Inflammatory macrophage treated with lipopolysaccharide for 1 hour (primary cell): ENCODE results near the gene TMEM39A.
A peak's percentile ranks its signal among the peaks of the same experiment; 100 is the strongest.

ENCODE experiments used
- DNase-seq, 2 donors: peaks; one replicate each; pipeline ENCODE4 v3.0.0-alpha.2; 2020 to 2022

Gene TMEM39A, protein sequence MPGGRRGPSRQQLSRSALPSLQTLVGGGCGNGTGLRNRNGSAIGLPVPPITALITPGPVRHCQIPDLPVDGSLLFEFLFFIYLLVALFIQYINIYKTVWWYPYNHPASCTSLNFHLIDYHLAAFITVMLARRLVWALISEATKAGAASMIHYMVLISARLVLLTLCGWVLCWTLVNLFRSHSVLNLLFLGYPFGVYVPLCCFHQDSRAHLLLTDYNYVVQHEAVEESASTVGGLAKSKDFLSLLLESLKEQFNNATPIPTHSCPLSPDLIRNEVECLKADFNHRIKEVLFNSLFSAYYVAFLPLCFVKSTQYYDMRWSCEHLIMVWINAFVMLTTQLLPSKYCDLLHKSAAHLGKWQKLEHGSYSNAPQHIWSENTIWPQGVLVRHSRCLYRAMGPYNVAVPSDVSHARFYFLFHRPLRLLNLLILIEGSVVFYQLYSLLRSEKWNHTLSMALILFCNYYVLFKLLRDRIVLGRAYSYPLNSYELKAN

DNA sequence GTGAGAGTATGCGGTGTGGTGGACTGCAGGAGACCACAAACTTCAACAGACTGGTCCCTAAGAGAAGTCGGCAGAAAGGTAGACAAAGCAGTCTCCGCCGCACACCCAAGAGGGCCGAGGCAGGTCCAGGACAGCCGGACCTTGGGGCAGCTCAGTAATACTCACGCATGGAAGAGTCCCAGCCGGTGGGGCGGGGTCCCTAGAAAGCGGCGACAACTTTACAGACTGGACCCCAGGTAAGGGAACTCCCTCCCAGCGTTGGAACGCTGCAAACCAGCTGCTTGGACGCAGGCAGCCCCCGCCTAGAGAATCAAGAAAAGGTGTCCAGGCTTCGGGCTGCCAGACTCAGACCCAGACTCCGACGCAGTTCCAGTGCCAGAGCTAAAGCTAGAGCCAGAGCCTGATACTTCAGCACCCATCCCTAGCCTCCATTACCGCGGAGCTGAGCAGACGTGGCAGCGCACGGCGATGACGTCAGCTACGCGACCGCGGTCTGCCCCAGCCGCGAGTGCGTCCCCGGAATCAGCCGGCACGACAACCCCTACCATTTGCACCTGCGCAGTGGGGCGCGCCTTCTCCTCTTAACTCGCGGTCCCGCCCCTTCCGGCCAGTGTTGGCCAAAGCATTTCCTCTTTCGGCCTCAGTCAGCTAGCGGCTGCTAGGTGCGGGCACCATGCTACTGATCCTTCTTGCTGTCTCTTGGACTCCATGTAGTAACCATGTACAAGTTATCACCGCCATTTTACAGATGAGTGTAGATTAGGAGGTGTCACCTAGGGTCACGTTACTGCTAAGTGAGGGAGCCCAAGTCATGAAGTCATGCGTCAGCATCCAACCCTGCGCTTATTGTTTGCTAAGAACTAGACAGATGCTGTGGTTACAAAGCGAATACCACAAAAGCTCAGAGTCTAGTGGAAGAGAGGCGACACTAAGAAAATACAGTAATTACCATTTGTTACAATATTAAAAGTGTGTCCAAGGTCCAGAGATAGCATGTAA, at the start of gene TMEM39A:
TSS of gene TMEM39A (minus strand) at position 445 of the 999 bp plus-strand sequence. CDS start 1,541 bp downstream, outside the sequence.
- DNase-seq, result peak; percentile 98 to 100

DNA sequence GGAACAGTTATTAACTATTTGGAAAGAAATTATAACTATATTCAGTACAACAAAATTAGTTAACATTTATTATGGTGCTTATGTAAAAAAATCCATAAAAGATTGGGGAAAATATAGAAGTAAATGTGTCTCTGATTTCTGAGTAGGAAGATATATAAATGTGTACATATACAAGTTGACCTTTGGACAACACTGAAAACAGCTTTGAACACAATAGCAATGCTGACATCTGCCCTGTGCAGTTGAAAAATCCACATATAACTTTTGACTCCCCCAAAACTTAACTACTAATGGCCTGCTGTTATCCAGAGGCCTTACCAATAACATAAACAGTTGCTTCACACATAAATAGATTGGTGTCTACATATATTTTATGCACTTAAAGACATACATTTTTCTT, 47.3 kb upstream of the TMEM39A start:
- DNase-seq, result no peak

DNA sequence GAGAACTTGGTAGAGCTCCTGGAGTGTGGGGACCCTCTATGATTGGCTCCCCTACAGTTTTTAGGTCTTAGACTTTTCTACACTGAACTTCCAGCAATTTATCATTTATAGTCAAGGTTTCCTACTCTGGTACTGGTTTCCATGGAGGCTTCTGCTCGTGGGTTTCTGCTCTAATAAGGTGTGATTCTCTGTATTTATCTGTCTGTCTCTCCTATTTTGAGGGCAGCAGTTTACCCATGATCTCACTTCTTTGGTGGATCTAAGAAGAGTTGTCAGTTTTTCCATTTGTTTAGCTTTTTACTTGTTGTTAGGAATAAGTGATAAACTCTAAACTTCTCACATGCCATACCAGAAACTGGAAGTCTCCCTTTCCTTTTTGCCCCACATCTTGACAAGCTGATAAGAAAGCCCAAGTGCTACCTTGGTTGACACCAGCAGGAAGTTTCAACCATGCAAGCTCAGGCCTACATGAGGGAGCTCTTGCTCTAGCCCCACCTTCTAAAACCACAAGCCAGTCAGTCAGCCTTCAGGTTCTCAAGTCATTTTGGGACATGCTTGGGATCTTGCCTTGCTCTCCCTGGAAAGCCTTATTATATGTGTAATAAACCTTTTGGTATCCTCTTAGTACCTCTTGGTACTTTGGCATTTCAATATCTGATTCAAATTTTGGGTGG, 44.9 kb upstream of the TMEM39A start:
- DNase-seq, result no peak

DNA sequence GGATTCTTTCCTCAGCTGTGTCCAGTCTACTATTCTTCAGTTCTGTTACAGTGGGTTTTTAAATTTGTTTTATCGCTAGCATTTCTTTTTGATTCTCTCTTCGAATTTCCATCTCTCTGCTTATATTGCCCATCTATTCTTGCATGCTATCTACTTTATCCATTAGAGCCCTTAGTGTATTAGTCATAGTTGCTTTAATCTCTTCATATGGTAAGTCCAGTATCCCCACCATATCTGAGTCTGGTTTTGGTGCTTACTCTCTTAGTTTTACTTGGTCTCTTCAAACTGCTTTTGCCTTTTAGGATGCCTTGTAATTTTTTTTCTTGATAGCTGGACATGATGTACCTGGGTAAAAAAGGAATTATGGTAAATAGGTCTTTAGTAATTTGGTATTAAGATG, 44.0 kb upstream of the TMEM39A start:
- DNase-seq, result no peak

DNA sequence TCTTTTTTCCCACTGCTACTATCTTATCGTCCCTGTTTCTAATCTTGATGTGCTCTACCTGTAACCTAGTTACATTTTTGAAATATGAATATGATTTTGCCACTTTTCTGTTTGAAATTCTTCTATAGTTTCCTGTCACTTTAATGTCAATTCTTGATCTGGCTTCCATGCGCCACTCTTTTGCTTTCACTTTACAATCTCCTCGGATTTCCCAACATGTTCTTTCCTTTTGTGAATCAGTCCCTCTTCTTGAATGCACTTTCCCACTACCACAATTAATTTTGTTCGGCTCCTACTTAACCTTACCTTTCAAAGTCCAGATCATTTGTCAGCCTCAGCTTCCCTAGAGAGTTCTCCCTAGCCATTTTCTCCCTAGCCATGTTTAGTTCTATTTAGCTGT, 43.2 kb upstream of the TMEM39A start:
- DNase-seq, result no peak

DNA sequence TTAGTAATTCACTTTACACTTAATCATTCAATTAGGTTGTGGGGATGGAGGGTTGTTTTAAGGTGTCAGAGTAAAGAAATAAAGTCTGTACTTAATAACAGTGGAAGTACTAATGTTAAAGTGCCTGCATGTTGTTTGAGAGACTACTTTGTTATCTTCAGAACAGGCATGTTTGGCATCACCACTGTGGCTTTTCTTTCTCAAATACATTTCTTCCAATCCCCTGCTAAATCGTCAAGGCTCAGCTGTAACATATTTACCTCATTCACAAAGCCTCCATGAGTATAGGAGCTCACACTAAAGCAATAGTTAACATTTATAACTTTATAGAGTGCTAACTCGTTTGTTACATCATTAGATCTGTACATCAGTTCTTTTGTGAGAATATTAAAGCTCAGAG, 37.5 kb upstream of the TMEM39A start:
- DNase-seq, result no peak

DNA sequence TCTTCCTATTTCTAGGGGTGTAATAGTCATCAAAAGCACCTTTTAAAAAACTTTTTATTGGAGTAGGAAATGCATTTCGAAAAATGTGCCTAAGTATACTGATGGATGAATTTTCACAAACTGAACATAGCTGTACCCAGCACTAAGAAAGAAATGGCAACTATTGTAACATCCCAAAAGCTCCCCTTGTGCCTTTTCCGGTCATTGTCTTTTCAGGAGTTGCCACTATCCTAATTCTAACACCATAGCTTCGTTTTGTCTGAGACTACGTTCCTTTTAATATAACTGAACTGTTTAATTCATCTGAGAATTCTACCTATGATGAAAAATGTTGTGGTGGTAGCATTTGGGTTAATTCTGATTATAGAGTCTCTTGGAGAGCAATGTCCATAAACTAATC, 36.9 kb upstream of the TMEM39A start:
- DNase-seq, result no peak

DNA sequence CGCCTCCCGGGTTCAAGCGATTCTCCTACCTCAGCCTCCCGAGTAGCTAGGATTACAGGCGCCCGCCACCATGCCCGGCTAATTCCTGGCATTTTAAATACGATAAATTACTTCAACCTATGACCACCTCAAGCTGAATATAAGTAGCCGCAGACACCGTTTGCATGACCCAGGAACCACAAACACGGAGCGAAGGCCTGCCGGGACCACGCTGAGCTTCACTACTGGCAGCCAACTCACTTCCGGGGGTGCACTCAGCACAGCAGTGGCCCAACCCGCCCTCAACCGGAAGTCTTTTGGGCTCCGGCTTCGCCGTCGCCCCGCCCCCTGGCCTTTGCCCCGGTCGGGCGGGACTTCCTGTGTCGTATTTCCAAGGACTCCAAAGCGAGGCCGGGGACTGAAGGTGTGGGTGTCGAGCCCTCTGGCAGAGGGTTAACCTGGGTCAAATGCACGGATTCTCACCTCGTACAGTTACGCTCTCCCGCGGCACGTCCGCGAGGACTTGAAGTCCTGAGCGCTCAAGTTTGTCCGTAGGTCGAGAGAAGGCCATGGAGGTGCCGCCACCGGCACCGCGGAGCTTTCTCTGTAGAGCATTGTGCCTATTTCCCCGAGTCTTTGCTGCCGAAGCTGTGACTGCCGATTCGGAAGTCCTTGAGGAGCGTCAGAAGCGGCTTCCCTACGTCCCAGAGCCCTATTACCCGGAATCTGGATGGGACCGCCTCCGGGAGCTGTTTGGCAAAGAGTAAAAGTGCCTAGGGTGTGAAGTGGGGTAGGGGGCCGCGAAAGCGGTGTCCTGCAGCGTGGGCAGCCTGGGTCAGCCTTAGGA, 35.0 kb upstream of the TMEM39A start, which contains the start of gene TIMMDC1:
TSS of gene TIMMDC1 (plus strand) at position 362 of the 826 bp plus-strand sequence. CDS start at position 549, 187 bp downstream.
- peak; percentile 97 to 98 for DNase-seq

DNA sequence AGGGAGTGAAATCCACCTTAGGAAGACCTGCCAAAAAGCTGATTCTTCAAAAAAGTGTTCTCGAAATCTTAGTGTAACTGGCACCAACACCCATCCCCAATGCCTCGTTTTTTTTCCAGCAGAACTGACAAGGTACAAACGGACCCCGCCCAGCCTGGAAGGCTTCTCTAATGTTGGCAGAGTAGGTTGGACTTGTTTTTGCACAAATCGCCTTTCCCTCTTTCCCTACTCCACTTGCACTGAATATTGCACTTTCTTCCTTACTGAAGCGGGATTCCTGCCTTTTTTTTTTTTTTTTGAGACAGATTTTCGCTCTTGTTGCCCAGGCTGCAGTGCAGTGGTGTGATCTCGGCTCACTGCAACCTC, 34.4 kb upstream of the TMEM39A start:
- no peak for DNase-seq

DNA sequence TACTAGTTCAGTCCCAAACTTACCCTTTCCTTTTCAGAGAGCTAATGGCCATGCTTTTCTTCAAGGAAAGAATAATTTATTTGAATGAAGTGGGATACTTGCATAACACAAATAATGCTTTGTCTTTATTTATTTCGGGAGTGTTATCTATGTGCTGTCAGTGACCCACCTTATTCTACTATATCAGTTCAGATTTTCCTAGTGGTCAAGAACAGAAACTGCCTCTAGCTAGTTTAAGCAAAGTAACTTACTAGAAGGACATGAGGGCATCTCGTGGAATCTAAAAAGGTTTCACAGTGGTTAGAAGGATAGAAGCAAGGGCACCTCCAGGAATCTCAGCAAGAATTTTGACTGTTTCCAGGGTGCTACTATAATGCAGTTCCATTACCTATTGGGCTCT, 31.2 kb upstream of the TMEM39A start:
- no peak for DNase-seq

DNA sequence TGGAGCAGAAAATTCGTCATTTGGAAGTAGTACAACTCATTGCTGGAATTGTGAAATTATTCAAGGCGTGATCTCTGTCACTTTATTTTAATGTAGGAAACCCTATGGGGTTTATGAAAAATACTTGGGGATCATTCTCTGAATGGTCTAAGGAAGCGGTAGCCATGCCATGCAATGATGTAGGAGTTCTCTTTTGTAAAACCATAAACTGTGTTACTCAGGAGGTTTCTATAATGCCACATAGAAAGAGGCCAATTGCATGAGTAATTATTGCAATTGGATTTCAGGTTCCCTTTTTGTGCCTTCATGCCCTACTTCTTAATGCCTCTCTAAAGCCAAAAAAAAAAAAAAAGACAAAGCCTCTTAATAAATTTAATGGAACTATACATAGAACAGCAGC, 29.4 kb upstream of the TMEM39A start:
- DNase-seq, result peak in 1 of 2 donors; percentile 23

DNA sequence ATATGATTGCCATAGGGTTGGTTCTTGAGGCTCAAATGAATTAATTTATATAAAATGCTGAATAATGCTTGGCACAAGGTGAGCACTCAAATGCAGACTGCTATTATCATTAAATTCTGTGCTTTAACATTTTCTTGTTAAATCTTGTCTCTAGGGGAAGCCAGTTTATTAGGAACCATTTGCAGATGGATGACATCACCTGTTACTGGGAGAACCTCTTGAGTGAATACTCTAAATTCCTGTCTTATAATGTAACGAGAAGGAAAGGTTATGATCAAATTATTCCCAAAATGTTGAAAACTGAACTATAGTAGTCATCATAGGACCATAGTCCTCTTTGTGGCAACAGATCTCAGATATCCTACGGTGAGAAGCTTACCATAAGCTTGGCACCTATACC, 28.7 kb upstream of the TMEM39A start:
- no peak for DNase-seq

DNA sequence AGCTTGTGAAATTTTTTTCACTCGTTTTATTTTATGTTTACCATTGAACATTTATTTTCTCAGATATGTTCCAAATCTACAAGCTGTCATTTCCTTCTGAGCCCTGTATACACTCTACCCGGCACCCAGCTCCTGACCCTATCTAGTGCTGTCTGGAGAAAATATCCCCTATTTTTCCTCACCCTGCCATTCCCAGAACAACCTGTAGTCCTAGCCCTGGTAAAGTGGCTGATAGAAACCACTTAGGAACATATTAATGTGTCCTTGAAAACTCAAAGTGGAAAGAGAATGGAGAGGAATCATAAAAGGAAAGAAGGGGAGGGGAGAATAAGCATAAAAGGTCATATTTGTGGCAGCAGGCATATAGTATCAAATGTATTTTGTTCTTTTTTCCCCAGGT, 26.7 kb upstream of the TMEM39A start:
- DNase-seq, result no peak

DNA sequence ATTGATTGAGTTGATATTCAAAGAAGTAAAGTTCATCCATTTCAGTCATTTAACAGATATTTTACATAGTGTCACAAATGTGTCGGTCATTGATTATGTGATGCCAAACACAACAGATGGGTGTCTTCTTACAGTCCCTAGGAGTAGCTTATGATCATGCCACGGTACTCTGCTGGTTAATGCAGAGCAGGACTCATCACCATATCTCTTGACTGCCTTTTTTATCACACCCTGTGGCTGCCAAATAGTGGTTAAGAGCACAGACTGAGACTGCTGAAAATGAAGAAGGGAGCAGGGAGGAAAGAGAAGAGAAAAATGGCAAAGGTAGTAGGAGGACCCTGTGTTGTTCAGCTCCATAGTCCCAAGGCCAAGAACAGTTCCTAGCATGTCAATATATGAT, 22.1 kb upstream of the TMEM39A start:
- no peak for DNase-seq

DNA sequence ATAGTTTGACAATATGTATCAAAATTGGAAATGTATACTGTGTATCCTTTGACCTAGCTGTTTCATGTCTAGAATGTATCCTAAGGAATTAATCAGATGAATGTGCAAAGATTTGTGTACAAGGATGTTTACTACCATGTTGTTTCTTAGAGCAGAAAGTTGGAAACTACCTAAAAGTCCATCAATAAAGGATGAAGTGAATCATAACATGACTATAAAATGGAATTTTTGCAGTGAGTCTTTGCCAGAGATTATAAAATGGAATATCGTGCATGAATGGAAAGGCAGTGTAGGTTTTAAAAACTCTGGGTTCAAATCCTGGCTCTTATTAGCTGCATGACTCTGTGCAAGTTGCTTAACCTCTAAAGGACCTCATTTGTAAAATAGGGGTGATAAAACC, 19.7 kb upstream of the TMEM39A start:
- peak in 1 of 2 donors; percentile 42 for DNase-seq

DNA sequence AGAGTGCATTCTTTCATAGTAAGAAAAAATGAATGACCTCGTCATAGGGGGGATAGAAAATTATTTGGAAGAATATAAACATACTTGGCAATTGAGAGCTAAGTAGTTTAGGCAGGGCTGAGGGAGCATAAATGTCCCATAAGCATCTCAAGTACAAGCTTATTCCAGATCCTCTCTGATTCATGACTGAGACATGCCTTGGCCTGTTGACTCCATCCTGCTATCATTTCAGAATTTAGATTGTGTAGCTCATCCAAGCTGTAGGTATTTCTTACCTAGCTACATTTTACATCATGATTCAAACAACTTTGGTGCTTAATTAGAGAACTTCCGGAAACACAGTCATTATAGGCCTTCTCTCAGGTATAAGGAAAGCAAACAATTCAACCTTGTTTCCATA, 17.7 kb upstream of the TMEM39A start:
- DNase-seq, result no peak

DNA sequence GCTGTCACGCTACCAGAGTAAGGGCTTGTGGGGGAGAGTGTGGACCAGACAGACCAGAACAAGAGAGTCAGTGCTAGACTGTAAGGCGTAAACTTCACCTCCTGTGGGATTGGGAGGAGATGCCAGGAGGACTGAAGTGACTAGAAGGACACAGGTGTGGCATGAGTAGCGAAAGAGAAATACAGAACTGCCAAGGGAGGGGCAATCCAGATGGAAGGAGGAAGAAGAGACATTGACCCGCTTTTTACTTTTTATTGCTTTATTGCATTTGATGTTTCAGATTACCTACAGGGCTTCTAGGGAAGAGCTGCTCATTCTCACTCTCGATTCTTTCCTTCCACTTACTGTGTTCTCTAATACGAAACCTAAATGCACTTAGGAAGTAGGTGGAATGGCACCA, 7.5 kb upstream of the TMEM39A start:
- no peak for DNase-seq

DNA sequence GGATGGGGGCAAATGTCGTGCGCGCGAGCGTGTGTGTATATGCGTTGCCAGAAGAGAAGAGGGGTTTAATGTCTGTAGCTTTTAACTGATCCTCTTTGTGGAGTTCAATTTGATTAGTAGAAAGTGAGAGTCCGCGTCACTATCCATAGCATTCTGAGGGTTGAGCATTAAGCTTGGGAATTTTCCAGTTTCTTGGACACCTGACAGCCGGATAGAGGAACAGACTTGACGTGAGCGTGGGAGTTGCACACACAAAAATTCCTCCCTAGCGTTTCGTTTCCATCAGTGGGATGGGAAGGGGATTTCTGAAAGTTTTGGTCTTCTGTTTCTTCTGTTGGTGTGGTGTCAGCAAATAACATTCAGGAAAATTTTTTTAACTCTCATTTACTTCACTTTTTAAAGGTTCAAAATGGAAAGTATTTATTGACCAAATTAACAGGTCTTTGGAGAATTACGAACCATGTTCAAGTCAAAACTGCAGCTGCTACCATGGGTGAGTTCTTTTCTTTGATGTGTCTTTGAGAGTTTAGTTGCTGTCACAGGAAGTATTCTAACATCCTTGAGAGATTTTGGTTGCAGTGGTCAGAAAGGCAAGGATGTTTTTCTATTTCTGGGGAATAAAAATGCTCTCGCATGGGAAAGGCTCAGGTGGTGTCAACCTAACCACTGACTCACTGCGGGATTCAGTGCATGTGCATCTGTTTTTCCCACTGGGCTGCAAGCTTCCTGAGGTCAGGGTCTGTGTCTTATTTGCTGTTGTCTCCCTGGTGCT, 6.2 kb upstream of the TMEM39A start:
- peak; percentile 79 to 93 for DNase-seq

DNA sequence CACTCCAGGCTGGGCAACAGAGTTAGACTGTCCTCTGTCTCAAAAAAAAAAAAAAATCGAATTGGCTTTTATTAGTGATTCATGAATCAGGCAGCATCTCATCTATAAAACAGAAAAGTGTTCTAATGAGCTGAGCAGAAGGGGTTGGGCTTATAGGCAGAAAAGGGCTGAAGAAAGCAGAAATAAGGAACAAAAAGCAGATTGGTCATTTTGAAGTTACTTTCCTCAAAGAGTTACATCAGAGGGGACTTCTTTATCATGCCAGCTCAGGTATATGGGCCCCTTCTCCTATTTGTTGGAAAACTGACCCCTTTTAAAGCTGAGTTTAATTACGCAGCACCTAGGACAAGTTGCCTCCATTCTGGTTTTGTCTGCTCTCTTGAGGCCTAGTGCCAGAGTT, 4.6 kb upstream of the TMEM39A start:
- peak in 1 of 2 donors; percentile 57 for DNase-seq

DNA sequence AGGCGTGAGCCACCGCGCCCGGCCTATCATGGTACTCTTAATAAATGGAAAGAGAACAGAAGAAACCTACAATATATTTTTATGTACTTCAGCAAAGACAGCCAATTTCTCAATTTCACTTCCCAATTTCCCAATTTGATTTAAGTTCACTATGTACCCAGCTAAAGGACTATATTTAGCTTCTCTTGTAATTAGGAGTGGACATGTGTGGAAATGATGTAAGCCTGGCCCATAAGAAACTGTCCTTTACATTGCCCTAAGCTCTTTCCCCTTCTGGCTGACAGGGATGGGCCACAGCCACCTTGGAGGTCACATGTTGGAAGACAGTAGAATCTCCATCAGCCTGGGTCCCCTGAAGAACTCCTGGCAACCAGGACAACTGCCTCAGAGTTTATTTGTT, 6.2 kb downstream of the TMEM39A start:
- DNase-seq, result peak; percentile 80 to 85

DNA sequence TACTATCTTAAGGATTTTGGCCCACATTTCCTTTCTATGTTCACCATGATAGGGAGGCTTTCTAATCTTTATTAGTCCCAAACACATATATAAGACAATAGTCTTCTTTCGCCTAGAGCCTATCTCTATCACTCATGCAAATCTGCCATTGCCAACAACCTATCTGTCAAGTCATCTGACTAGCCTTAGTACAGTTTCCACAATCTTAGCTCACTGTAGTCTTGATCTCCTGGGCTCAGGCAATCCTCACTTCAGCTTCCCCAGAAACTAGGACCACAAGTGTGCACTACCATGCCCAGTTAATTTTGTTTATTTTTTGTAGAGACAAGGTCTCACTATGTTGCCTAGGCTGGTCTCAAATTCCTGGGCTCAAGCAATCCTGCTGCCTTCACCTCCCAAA, 6.9 kb downstream of the TMEM39A start:
- no peak for DNase-seq
